NT2/D1 (cell line): ENCODE measurements around the gene PNPLA6.

Experiments
- SUZ12 ChIP-seq: IDR thresholded peaks from 2 replicates; pipeline ENCODE4 v1.6.1; 2011; ENCODE audit not compliant: insufficient read length, insufficient read depth; ENCODE audit errors: extremely low read depth
- YY1 ChIP-seq: IDR thresholded peaks from 2 replicates; pipeline ENCODE4 v1.6.1; 2011; ENCODE audit not compliant: insufficient read length, insufficient read depth

DNA sequence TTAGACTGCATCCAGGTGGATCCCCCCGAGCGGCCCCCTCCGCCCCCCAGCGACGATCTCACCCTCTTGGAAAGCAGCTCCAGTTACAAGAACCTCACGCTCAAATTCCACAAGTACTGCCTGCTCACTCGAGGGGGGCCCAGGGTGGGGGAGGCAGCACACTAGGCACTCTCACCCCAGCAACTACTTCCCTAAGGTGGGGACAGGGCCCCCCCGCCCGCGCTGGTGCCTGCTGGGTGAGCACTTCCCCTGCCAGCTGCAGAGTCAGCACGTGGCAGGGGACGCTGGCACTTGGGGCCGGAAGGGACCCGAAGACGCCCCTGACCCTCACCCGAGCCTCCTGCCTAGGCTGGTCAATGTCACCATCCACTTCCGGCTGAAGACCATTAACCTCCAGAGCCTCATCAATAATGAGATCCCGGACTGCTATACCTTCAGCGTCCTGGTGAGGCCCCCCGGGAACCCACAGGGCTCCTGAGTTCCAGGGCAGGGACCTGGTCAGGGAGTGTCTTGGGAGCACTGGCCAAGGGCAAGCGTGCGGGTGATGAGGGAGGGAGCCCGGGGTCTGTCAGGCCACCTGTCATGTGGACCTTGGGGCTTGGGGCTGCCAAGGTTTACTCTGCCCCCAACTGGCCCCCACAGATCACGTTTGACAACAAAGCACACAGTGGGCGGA lies 7.9 kb upstream of the PNPLA6 start:
- TF ChIP-seq SUZ12: no peak
- no peak for TF ChIP-seq YY1
